ENCODE measurements around the gene GSTM5. TPM values are rescaled to one million over a fixed set of nuclear protein-coding genes. Genes with fewer than 3 reads are reported as not detected.

GSTM5 gene
- total RNA-seq, 1 experiment from 2014 or later = not detected

- DNase-seq (no peak), ATAC-seq (no peak)
- H3K79me2 ChIP-seq (ENCODE audit: low read length) = no peaks in the 10 kb centered on the region
- TF ChIP-seq EZH2phosphoT487 (IDR thresholded peaks at IDR 0.05; ENCODE audit: borderline replicate concordance, low read length) (no peak), EZH2 (IDR thresholded peaks at IDR 0.05; ENCODE audit: low read length, unreplicated experiment) (no peak), CTCF (conservative IDR thresholded peaks at IDR 0.05; ENCODE audit: low read depth, low read length) (no peak)
- no TSS peak for BruUV-seq (replicated peaks)
- H4K20me1 ChIP-seq (ENCODE audit: low read length) = no peaks in the 10 kb centered on the region
- no peak overlapping the region for H3K4me3 ChIP-seq (ENCODE audit: low read length)
- peaks cover 9% of the 10 kb centered on the region for H3K4me1 ChIP-seq (ENCODE audit: insufficient read depth, low read length)
- no peaks in the 10 kb centered on the region for H3K36me3 ChIP-seq (ENCODE audit: low read depth, low read length)
- H2AFZ ChIP-seq (ENCODE audit: low read length) = no peak overlapping the region
- ChIA-PET POLR2A (ENCODE audit: unreplicated experiment) (no interaction called here), CTCF (no interaction called here)
- H3K27ac ChIP-seq (ENCODE audit: low read length) = no peak overlapping the region
- intact Hi-C loops (cut with micrococcal nuclease) = no loop called here
- H3K9me3 ChIP-seq (ENCODE audit: low read length) = no peaks in the 10 kb centered on the region
- H3K9me2 ChIP-seq (replicated peaks; ENCODE audit: low read length) = no peaks in the 10 kb centered on the region; the same call in 1 of the 2 replicates
- no peak overlapping the region for H3K4me2 ChIP-seq (ENCODE audit: low read length)
- no peak overlapping the region for H3K9ac ChIP-seq (ENCODE audit: low read length)
- H3K27me3 ChIP-seq (ENCODE audit: low read length) = no peaks in the 10 kb centered on the region
- H3F3A ChIP-seq (ENCODE audit: low read length, unreplicated experiment) = no peaks in the 10 kb centered on the region
These were observed 9.9 kb downstream of the GSTM5 start for GRCh38 chr1:109721971-109722370.

- TF ChIP-seq EZH2 (IDR thresholded peaks at IDR 0.05; ENCODE audit: low read length, unreplicated experiment) (no peak), CTCF (conservative IDR thresholded peaks at IDR 0.05; ENCODE audit: low read depth, low read length) (no peak), EZH2phosphoT487 (IDR thresholded peaks at IDR 0.05; ENCODE audit: borderline replicate concordance, low read length) (no peak)
- ATAC-seq (no peak), DNase-seq (no peak)
- intact Hi-C loops (cut with micrococcal nuclease) = no loop called here
- Histone ChIP-seq H3K79me2 (ENCODE audit: low read length) (no peaks in the 10 kb centered on the region), H3K27me3 (ENCODE audit: low read length) (no peaks in the 10 kb centered on the region), H3K9me2 (replicated peaks; ENCODE audit: low read length) (no peaks in the 10 kb centered on the region; the same call in 1 of the 2 replicates), H3K27ac (ENCODE audit: low read length) (no peak overlapping the region), H2AFZ (ENCODE audit: low read length) (no peak overlapping the region), H3K4me2 (ENCODE audit: low read length) (no peak overlapping the region), H3K4me3 (ENCODE audit: low read length) (no peak overlapping the region), H3K9me3 (ENCODE audit: low read length) (no peaks in the 10 kb centered on the region), H3F3A (ENCODE audit: low read length, unreplicated experiment) (no peaks in the 10 kb centered on the region), H3K4me1 (ENCODE audit: insufficient read depth, low read length) (peaks cover 9% of the 10 kb centered on the region), H4K20me1 (ENCODE audit: low read length) (no peaks in the 10 kb centered on the region), H3K9ac (ENCODE audit: low read length) (no peak overlapping the region), H3K36me3 (ENCODE audit: low read depth, low read length) (no peaks in the 10 kb centered on the region)
- POLR2A ChIA-PET (ENCODE audit: unreplicated experiment) = no interaction called here
- no TSS peak for BruUV-seq (replicated peaks)
- CTCF ChIA-PET = no interaction called here
These were observed 11.0 kb downstream of the GSTM5 start for GRCh38 chr1:109722908-109723691.

- no peaks in the 10 kb centered on the region for H3K36me3 ChIP-seq (ENCODE audit: low read depth, low read length)
- no TSS peak for BruUV-seq (replicated peaks)
- no peak overlapping the region for H3K4me2 ChIP-seq (ENCODE audit: low read length)
- TF ChIP-seq EZH2phosphoT487 (IDR thresholded peaks at IDR 0.05; ENCODE audit: borderline replicate concordance, low read length) (no peak), EZH2 (IDR thresholded peaks at IDR 0.05; ENCODE audit: low read length, unreplicated experiment) (no peak), CTCF (conservative IDR thresholded peaks at IDR 0.05; ENCODE audit: low read depth, low read length) (no peak)
- ATAC-seq = no peak
- intact Hi-C loops (cut with micrococcal nuclease) = no loop called here
- no peaks in the 10 kb centered on the region for H3K79me2 ChIP-seq (ENCODE audit: low read length)
- H3K27me3 ChIP-seq (ENCODE audit: low read length) = no peaks in the 10 kb centered on the region
- no peaks in the 10 kb centered on the region for H4K20me1 ChIP-seq (ENCODE audit: low read length)
- no peak overlapping the region for H3K4me3 ChIP-seq (ENCODE audit: low read length)
- CTCF ChIA-PET = no interaction called here
- H3K27ac ChIP-seq (ENCODE audit: low read length) = no peak overlapping the region
- H3K9ac ChIP-seq (ENCODE audit: low read length) = no peak overlapping the region
- H3K9me3 ChIP-seq (ENCODE audit: low read length) = no peaks in the 10 kb centered on the region
- no peak for DNase-seq
- H3F3A ChIP-seq (ENCODE audit: low read length, unreplicated experiment) = no peaks in the 10 kb centered on the region
- H2AFZ ChIP-seq (ENCODE audit: low read length) = no peak overlapping the region
- POLR2A ChIA-PET (ENCODE audit: unreplicated experiment) = interaction anchor here (0.6 kb wide), 1 partner anchor 1239 kb away, joined by 6 read pairs; no protein-coding TSS in a partner anchor
- no peaks in the 10 kb centered on the region; the same call in 1 of the 2 replicates for H3K9me2 ChIP-seq (replicated peaks; ENCODE audit: low read length)
- no peaks in the 10 kb centered on the region; the same call in 1 of the 2 replicates for H3K4me1 ChIP-seq (ENCODE audit: insufficient read depth, low read length)
These were observed 12.9 kb downstream of the GSTM5 start for GRCh38 chr1:109724933-109725332.
